GM12891 (cell line): ENCODE data around the gene RSPH10B2.

Experiments
- PAX5 ChIP-seq: IDR thresholded peaks from 2 replicates; pipeline ENCODE4 v1.6.1; 2011; ENCODE audit warnings: low read length, moderate library complexity, mild to moderate bottlenecking; ENCODE audit not compliant: insufficient read depth, severe bottlenecking
- POLR2A ChIP-seq: IDR thresholded peaks from 2 replicates; pipeline ENCODE4 v1.6.1; 2011; ENCODE audit warnings: low read depth, low read length, control low read depth
- POLR2AphosphoS5 ChIP-seq: IDR thresholded peaks from 2 replicates; pipeline ENCODE4 v1.6.1; 2011; ENCODE audit warnings: low read depth, low read length, control low read depth
- POU2F2 ChIP-seq: IDR thresholded peaks from 2 replicates; pipeline ENCODE4 v1.6.1; 2011; ENCODE audit warnings: low read depth, mild to moderate bottlenecking, control low read depth, low read length, moderate library complexity
- SPI1 ChIP-seq: IDR thresholded peaks from 2 replicates; pipeline ENCODE4 v1.6.1; 2011; ENCODE audit warnings: low read depth, low read length, control low read depth
- TAF1 ChIP-seq: IDR thresholded peaks from 2 replicates; pipeline ENCODE4 v1.6.1; 2011; ENCODE audit warnings: low read depth, low read length, control low read depth

DNA sequence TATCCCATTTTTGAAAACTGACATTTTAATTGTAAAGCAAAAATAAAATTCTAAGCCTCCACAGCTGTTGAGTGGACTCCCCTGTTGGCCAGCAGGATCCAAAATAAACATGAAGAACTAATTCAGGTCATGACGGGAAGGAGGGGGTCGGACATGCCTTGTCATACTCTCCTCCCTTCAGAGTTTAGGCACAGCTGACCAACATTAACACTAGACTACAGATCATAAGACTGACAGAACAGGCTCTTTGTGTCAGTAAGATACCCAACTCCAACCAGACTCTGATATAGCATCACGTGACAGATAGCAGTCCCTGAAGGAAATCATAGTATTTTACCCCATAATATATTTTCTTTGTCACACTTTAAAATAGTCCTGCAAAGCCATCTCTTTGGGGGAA, 26.2 kb upstream of the RSPH10B2 start:
- no peak for TF ChIP-seq POLR2AphosphoS5
- TF ChIP-seq POLR2A, result no peak
- no peak for TF ChIP-seq SPI1
- no peak for TF ChIP-seq TAF1
- no peak for TF ChIP-seq POU2F2
- no peak for TF ChIP-seq PAX5
